NB4 (cell line): Measurements from ENCODE around the gene DCHS2.
A peak's percentile ranks its signal among the peaks of the same experiment; 100 is the strongest.

Source experiments
- DNase-seq: peaks from one replicate; pipeline ENCODE4 v3.0.0; 2010; ENCODE audit warnings: low read depth
- H3K4me3 ChIP-seq: one replicate; pipeline ENCODE4 v1.5.1; 2011; ENCODE audit warnings: mild to moderate bottlenecking, low read depth, low read length, moderate library complexity
- MYC ChIP-seq: IDR thresholded peaks from 2 replicates; pipeline ENCODE4 v1.6.1; 2011; ENCODE audit warnings: low read depth, low read length
- POLR2A ChIP-seq: IDR thresholded peaks from 2 replicates; pipeline ENCODE4 v1.6.1; 2011; ENCODE audit warnings: mild to moderate bottlenecking; ENCODE audit not compliant: insufficient read length; ENCODE audit errors: extremely low read depth
- TF ChIP-seq, protein P1 (sequence below): IDR thresholded peaks from 2 replicates; pipeline ENCODE4 v1.6.1; 2011; ENCODE audit warnings: low read depth, low read length
- TF ChIP-seq, protein P2 (sequence below): IDR thresholded peaks from one replicate; pipeline ENCODE4 v1.5.1; 2012; ENCODE audit warnings: low read depth, low read length

The DCHS2 gene

DNA sequence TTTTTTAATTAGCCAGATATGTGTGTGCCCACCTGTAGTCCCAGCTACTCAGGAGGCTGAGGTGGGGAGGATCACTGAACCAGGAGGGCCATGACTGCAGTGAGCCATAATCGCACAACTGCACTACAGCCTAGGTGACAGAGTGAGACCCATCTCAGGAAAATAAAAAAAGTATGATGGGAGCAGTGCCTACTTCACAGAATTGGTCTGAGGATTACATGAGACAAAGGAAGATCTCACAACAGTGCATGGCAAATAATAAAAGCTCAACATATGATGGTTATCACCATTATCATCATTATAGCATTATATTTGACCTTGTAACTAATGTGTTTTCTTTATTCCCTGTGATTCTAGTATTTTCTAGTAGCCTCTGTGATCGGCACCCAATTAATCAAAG is 19.9 kb upstream of the DCHS2 start:
- TF ChIP-seq MYC = no peak
- TF ChIP-seq, protein P1, sequence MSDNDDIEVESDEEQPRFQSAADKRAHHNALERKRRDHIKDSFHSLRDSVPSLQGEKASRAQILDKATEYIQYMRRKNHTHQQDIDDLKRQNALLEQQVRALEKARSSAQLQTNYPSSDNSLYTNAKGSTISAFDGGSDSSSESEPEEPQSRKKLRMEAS = no peak
- no peak for TF ChIP-seq POLR2A
- TF ChIP-seq, protein P2, sequence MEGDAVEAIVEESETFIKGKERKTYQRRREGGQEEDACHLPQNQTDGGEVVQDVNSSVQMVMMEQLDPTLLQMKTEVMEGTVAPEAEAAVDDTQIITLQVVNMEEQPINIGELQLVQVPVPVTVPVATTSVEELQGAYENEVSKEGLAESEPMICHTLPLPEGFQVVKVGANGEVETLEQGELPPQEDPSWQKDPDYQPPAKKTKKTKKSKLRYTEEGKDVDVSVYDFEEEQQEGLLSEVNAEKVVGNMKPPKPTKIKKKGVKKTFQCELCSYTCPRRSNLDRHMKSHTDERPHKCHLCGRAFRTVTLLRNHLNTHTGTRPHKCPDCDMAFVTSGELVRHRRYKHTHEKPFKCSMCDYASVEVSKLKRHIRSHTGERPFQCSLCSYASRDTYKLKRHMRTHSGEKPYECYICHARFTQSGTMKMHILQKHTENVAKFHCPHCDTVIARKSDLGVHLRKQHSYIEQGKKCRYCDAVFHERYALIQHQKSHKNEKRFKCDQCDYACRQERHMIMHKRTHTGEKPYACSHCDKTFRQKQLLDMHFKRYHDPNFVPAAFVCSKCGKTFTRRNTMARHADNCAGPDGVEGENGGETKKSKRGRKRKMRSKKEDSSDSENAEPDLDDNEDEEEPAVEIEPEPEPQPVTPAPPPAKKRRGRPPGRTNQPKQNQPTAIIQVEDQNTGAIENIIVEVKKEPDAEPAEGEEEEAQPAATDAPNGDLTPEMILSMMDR = no peak
- no peak for DNase-seq
- H3K4me3 ChIP-seq = no peak overlapping the region

DNA sequence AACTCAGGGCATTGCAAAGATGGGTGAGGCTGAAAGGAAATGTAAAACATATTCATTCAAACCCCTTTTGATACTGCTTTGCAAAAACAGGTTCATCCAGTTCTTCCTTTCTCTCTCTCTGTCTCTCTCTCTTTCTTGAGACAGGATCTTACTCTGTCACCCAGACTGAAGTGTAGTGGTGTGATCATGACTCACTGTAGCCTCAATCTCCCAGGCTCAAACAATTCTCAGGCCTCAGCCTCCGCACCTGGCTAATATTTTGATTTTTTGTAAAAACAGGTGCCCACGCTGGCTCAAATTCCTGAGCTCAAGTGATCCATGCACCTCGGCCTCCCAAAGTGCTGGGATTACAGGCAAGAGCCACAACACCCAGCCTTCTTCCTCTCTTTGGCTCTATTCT is 15.6 kb upstream of the DCHS2 start:
- H3K4me3 ChIP-seq = no peak overlapping the region
- no peak for DNase-seq
- TF ChIP-seq POLR2A = no peak
- TF ChIP-seq, protein P1 = no peak
- TF ChIP-seq, protein P2 = no peak
- TF ChIP-seq MYC = no peak

DNA sequence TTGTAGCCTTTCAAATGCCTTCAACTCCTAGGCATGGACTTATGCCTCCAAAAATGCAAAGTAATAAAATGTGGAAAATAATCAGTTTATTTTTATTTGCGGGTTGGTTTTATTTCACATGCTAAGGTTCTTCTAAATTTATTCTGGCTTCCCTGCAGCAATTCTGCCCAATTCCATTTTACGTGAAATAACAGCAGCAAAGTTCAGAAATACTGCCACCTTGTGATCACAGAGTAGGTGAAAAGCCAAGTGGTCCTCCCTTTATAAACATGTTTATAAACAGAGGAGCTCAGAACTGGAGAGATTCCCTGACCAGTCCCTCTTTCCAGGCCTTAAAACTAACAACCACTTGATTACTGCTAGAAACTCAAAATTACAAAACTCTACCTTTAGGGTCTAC is 14.7 kb upstream of the DCHS2 start:
- peak; percentile 39 for DNase-seq
- TF ChIP-seq, protein P1 = no peak
- TF ChIP-seq POLR2A = no peak
- TF ChIP-seq, protein P2 = peak; percentile 41
- TF ChIP-seq MYC = no peak
- H3K4me3 ChIP-seq = no peak overlapping the region

DNA sequence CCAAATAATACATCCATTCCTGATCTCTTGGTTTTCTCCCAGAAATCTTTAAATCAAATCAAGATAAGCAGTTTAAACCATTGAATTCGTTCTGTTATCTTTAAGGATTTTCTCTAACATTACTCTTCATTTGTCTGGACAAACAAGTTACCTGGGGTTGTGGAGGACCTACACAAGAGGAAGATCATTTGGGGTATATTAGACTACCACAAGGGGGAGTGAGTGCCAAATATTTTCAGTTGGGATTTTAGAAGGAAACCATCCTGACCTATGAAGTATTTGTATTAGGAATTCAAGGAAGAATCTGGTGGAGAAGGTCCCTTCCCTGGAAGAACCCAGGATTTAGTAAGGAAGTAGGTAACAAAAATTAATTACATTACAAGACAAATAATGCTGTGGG is 12.0 kb upstream of the DCHS2 start:
- TF ChIP-seq, protein P1 = no peak
- TF ChIP-seq, protein P2 = peak; percentile 45
- no peak for TF ChIP-seq POLR2A
- TF ChIP-seq MYC = no peak
- no peak overlapping the region for H3K4me3 ChIP-seq
- DNase-seq = peak; percentile 11

DNA sequence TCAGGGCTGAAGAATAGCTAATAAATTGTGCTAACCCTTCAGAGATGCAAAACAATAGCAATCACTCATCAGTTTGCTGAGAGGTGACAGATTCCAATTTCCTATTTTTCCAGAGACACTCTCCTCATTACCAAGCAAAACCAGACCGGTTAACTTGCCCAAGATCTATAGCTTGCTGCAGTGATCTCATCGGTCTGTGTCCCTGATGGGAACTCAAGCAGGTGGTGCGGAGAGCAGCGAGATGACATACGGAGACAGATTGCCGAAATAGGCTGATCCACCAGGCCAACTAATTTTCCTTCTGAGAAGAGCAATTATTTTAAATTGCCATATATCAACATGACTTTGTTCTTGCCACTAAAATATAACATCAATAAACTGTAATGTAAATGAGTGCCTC is 10.5 kb upstream of the DCHS2 start:
- DNase-seq = no peak
- TF ChIP-seq, protein P2 = no peak
- TF ChIP-seq POLR2A = no peak
- no peak for TF ChIP-seq MYC
- TF ChIP-seq, protein P1 = no peak
- no peak overlapping the region for H3K4me3 ChIP-seq

DNA sequence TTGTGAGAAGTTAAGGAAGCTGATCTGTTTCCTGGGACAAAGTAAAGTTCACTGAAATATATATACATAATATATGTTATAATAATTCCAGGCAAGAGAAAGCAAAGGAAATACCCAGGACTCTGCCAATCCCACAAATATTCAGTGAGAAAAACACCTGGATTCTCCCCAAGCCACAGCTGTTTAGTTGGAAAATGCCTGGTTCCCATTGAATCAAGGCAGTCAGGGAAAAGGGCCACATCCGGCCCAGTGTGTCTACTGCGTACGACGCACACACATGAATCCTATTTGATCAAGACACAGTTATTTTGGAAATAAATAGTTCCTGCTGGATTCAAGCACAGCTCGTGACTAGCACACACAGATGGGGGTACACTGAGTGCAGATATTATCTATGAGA is 6.3 kb upstream of the DCHS2 start:
- no peak overlapping the region for H3K4me3 ChIP-seq
- TF ChIP-seq POLR2A (no peak), MYC (no peak)
- TF ChIP-seq, protein P1 = no peak
- TF ChIP-seq, protein P2 = no peak
- DNase-seq = no peak
